GM20431 (cell line): ENCODE data around the gene CNTNAP3.
"Not testable (repeated sequence)": the region's sequence is repeated elsewhere in the genome, so short reads cannot be mapped to it uniquely, and the experiment has no call there.

Experiments
- in situ Hi-C: fragments of 300-500 bp; cut with MseI, MboI; formaldehyde crosslinking; loops from one replicate; pipeline ENCODE4 v1.15.0; 2020; ENCODE audit warnings: low sequenced_read_pairs; ENCODE audit not compliant: unreplicated experiment

CNTNAP3 gene

DNA sequence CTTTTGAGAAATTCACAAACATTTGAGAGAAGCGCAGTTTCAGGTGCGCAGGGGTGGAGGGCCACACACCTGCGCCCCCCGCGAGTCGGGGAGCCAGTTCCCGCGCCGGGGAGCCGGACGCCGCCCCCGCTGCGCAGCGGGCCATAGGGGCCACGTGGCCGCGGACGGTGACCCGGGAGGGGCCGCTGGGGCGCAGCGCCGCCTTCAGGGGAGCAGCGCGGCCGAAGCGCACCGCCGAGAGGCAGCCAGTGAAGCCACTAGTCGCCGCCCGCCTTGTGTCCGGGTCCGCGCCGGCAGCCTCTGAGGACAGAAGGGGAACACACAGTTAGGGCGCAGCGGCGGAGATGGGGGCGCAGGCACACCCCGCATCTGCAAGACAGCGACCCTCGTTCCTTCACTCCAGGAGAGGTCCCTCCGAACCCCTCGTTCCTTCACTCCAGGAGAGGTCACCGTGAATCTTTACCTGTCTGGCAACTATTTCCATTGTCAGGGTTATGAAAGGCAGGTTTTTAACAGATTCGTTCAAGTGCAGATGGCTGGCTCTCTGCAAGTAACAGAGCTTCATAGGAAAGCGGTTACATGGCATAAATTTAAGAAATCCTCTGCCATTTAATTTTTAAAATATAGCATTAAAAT is 209.2 kb downstream of the CNTNAP3 start:
- in situ Hi-C loops = not testable (repeated sequence)

DNA sequence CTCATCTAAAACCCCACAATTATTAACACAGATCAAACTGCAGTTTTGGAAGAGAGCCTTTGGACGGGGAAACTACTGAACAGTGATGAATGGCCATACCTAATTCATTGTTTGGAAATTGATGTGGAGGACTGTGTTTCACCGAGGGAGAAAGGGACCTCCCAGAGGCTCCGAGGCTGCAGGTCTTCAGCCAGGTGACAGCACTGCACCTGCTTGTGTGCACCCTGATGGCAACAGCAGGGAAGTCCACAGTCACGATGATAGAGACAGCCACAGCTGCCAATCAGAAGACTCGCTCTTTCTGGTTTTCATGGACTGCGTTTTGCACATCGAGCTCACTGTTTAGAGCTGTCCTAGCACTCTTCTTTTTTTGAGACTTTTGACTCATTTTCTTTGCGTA is 214.4 kb downstream of the CNTNAP3 start:
- in situ Hi-C loops = not testable (repeated sequence)

DNA sequence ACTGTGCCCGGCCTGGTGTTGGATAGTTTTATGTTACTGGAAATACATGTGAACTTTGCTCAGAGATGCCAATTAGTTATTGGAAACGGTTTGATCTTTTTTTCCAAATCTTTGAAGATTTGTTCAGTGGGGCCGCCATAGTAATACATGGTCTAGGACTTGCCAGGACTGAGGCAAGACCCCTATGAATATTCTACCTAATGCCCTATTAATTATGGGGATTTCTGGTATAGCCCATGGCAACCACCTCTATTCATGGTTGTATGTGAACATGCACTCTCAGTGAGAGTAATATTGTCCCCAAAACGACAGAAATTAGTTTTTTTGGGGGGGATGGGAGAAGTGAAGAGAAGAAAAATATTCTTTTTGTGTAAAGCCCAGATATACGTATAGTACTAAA is 220.3 kb downstream of the CNTNAP3 start:
- in situ Hi-C loops = not testable (repeated sequence)

GRCh38 chr9:39062966-39063365 is 225.0 kb downstream of the CNTNAP3 start:
- in situ Hi-C loops = not testable (repeated sequence)

DNA sequence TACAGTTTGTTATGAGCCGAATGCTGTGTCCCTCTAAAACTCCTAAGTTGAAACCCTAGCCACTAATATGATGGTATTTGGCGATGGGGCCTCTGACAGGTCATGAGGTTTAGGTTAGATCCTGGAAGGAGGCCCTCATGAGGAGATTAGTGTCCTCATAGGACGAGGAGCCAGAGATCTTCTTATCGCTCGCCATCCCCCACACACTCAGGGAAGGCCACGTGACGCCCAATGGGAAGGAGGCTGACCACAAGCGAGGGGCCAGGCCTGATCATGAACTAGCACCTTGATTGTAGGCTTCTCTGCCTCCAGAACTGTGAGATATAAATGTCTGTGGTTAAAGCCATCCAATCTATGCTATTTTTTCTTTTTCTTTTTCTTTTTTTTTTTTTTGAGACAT is 233.5 kb downstream of the CNTNAP3 start:
- in situ Hi-C loops = not testable (repeated sequence)

GRCh38 chr9:39046833-39047232 is 241.1 kb downstream of the CNTNAP3 start:
- in situ Hi-C loops = not testable (repeated sequence)

DNA sequence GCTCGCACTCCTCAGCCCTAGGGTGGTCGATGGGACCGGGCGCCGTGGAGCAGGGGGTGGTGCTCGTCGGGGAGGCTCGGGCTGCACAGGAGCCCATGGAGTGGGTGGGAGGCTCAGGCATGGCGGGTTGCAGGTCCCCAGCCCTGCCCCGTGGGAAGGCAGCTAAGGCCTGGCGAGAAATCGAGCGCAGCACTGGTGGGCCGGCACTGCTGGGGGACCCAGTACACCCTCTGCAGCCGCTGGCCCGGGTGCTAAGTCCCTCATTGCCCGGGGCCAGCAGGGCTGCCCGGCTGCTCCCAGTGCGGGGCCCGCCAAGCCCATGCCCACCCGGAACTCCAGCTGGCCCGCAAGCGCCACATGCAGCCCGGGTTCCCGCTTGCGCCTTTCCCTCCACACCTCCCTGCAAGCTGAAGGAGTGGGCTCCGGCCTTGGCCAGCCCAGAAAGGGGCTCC is 245.6 kb downstream of the CNTNAP3 start:
- in situ Hi-C loops = not testable (repeated sequence)

- in situ Hi-C loops = not testable (repeated sequence)
These were observed 246.2 kb downstream of the CNTNAP3 start for GRCh38 chr9:39041774-39042173.

GRCh38 chr9:39039148-39039547 is 248.8 kb downstream of the CNTNAP3 start:
- in situ Hi-C loops = not testable (repeated sequence)

GRCh38 chr9:39038221-39038620 is 249.7 kb downstream of the CNTNAP3 start:
- in situ Hi-C loops = not testable (repeated sequence)

DNA sequence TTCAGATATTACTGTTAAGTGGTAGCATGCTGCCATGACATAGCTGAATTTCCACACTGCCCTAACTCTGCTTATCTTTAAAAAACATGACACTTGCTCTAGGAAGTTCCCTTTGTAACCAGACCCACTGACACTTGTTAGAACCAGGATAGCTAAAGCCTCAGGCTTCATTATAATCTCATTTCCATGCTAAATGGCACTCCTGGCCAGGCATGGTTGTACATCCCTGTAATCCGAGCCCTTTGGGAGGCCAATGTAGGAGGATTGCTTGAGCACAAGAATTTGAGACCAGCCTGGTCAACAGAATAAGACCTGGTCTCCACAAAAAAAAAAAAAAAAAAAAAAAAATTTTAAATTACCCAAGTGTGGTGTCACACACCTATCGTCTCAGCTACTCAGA is 254.1 kb downstream of the CNTNAP3 start:
- in situ Hi-C loops = not testable (repeated sequence)

DNA sequence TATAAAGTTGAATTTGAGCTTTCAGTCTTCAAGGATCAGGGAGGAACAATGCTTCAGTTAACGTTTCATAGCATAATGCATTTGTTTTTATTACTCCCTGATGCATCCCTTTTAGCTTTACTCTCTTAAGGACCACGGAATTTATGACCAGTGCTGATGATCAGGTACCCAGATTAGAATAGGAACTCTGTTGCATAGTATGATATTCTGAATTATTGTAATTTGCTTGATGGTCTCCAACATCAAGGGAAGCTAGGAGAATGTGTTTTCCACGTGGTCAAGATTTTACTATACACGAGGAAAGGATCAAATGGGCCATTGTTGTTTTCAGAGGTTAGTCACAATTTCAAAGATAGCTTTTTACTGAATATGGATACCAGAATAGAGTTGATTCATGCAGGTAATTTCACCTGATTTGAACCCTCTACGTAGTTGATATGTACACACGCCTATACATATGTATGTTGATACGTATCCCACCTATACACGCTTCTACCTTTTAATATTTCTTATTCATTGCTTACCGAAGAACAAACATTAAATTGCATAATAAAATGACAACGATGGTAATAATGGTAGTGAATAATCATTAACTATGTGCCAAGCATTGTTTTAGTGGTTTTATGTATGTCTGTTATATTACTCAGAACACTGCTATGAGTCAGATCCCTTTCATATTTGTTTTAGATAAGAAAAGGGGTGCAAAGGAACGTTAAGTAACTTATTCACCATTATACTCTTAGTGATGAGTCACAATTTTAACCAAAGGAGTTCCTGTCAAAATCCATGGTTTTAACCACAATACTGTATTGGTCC is 257.6 kb downstream of the CNTNAP3 start:
- in situ Hi-C loops = not testable (repeated sequence)

- in situ Hi-C loops = not testable (repeated sequence)
These were observed 259.1 kb downstream of the CNTNAP3 start for GRCh38 chr9:39028855-39029254.

DNA sequence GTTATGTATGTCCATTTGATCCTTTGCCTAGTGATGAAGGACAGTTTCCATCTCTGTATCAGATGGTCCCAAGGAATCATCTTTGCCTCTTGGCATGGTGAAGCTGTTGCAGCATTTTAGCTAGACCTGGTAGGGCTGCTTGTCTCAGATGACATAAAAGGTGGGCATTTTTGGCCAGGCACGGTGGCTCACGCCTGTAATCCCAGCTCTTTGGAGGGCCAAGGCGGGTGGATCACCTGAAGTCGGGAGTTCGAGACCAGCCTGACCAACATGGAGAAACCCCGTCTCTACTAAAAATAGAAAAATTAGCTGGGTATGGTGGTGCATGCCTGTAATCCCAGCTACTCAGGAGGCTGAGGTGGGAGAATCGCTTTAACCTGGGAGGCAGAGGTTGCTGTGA is 259.8 kb downstream of the CNTNAP3 start:
- in situ Hi-C loops = not testable (repeated sequence)

- in situ Hi-C loops = not testable (repeated sequence)
These were observed 261.9 kb downstream of the CNTNAP3 start for GRCh38 chr9:39025911-39026588.
